Hepatocyte (in vitro differentiated cells): Measurements from ENCODE around the gene RAB40AL.

ENCODE experiments used
- EZH2 ChIP-seq: fragments of 200-600 bp; sonication (generic); IDR thresholded peaks from 2 replicates; pipeline ENCODE4 v1.6.1; 2016; ENCODE audit warnings: antibody characterized with exemption, mild to moderate bottlenecking, borderline replicate concordance
- TF ChIP-seq, protein P1 (sequence below): fragments of 200-600 bp; sonication (generic); IDR thresholded peaks from 2 replicates; pipeline ENCODE4 v1.5.1; 2016; ENCODE audit warnings: antibody characterized with exemption, mild to moderate bottlenecking; ENCODE audit not compliant: poor library complexity

DNA sequence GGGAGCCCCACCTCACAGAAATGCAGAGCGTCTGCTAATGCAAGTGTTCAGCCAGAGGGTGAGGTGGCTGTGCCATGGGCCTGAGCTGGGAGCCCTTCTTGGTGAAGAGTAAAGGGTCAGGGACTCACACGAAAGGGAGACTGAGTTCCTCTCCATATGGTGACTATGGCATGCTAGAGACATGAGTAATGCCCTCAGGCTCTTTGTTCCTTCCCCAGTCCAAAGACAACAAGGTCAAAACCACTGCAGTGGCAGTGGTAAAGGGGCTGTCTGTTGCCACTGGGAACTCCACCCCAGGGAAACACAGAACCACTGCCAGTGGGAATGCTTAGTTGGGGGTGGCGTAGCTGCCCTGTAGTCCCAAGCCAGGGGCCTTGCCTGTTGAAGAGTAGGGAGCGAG is 22.4 kb downstream of the RAB40AL start:
- TF ChIP-seq, protein P1, sequence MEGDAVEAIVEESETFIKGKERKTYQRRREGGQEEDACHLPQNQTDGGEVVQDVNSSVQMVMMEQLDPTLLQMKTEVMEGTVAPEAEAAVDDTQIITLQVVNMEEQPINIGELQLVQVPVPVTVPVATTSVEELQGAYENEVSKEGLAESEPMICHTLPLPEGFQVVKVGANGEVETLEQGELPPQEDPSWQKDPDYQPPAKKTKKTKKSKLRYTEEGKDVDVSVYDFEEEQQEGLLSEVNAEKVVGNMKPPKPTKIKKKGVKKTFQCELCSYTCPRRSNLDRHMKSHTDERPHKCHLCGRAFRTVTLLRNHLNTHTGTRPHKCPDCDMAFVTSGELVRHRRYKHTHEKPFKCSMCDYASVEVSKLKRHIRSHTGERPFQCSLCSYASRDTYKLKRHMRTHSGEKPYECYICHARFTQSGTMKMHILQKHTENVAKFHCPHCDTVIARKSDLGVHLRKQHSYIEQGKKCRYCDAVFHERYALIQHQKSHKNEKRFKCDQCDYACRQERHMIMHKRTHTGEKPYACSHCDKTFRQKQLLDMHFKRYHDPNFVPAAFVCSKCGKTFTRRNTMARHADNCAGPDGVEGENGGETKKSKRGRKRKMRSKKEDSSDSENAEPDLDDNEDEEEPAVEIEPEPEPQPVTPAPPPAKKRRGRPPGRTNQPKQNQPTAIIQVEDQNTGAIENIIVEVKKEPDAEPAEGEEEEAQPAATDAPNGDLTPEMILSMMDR = no peak
- TF ChIP-seq EZH2 = no peak
